Activated effector memory CD4-positive, alpha-beta T cell treated with Interleukin-2 at 50 U/mL for 16 hours (primary cell): Measurements from ENCODE around the gene NCKAP5.
"Not testable (repeated sequence)": the region's sequence is repeated elsewhere in the genome, so short reads cannot be mapped to it uniquely, and the experiment has no call there.

ENCODE experiments used
- DNase-seq: peaks from one replicate; pipeline ENCODE4 v3.0.0-alpha.2; 2020

The NCKAP5 gene

GRCh38 chr2:133519677-133520076 lies 48.6 kb downstream of the NCKAP5 start:
- not testable (repeated sequence) for DNase-seq

GRCh38 chr2:133518700-133519344 lies 49.4 kb downstream of the NCKAP5 start:
- no peak for DNase-seq

DNA sequence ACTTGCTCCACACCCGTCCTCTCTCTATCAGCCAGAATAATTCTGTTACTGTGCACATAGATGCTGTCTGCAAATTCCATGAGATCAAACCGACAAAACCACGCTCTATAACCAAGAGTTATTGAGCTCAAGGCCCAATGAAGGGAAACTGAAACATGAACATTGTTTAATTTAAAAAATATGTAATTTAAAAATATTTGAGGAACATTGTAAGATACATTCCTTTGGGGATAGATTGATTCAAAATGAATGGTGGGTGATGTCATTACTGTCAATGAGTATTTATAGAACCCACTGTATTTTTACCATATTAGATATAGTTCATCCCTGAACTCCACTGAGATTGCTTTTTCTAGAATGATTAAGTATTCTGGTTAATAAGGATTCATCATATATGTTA lies 50.4 kb downstream of the NCKAP5 start:
- no peak for DNase-seq

DNA sequence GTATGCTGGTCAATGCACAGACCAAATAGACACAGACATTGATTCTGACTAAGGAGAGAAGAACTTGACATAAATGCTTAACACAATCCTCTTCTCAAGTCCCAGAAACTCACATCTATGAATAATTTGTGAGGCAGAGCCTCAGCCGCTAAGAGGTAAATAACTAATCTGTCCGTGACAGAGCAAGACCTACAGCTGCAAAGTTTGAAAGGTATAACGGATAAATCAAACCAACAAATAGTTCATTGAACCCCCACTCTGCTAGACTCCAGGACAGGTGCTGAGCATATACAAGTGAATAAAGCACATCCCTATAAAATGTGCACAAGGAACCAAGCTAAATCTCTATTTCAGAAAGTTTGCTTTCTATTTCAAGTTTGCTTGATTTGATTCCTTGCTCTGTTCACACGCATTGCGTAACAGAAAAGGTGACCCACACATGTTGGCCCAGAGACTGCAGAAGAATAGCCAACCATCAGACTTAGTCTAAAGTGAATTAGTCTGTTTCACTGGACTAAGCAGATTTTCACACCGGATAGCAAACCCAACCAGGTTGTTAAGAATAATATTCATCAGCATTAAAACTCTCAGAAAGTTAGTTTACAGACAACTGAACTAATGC lies 51.7 kb downstream of the NCKAP5 start:
- no peak for DNase-seq

- DNase-seq: no peak
Measured at GRCh38 chr2:133515271-133515670, 53.0 kb downstream of the NCKAP5 start.

GRCh38 chr2:133513893-133514292 lies 54.4 kb downstream of the NCKAP5 start:
- no peak for DNase-seq

DNA sequence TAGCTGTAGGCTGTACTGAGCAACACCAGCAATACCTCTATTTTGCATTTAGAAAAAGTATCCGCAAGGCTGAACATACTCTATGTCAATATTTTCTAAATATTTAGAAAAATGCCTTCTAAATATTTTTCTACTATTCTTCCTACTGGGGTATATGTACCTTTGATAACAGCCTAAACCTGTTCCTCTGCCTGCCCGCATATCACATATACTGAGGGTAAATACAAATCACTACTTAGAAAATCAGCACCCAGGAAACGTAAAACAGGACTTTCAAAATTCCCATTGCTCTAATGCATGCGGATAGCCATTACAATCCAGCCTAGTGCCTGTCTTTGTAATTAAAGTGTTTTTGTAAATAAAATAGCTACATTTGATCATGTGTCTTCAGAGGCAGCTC lies 56.1 kb downstream of the NCKAP5 start:
- no peak for DNase-seq

DNA sequence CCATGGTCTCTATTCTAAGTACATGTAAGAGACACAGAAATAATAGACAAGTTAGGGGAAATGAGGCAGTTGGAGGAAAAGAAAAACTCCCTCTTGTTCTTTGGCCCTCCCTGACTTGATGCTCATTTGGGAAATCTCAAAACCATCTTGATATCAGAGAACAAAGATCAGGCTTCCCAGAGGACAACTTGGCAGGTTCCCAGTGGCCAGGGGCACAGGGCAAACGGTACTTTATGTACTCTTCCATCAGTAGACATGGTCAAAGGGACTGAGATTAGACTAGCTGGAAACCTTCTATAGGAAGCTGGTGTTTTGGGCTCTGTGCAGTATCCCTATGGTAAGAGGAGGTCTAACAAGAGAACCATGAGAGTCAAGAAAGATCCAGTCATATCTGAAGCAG lies 56.6 kb downstream of the NCKAP5 start:
- no peak for DNase-seq

- DNase-seq: no peak
Measured at GRCh38 chr2:133509777-133510176, 58.5 kb downstream of the NCKAP5 start.

DNA sequence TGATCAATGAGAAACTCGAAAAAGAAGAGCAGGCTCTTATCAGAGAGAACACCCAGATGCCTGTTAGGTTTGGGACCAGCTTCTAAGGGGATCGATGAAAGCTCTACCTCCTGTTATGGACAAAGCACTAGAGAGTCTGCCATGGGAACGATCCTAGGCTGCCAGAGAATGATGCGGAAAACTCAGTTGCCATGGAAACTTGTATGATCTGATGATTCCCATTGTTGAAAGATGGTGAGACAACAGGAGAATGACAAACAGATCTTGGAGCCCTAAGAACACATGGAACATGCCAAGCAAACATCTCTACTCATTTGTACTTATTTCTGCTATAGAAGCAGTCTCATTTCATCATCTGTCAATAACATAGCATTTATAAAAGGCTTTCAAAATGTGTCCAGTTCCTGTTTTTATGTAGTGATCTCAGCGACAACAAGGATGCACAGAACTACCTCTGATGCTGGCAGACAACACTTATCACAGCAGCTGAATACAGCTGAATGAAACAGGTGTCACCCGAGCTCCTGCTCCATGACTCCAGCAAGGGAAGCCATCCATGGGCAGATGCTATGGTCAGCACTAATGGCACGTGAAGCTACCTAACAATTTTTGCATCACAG lies 59.6 kb downstream of the NCKAP5 start:
- no peak for DNase-seq

DNA sequence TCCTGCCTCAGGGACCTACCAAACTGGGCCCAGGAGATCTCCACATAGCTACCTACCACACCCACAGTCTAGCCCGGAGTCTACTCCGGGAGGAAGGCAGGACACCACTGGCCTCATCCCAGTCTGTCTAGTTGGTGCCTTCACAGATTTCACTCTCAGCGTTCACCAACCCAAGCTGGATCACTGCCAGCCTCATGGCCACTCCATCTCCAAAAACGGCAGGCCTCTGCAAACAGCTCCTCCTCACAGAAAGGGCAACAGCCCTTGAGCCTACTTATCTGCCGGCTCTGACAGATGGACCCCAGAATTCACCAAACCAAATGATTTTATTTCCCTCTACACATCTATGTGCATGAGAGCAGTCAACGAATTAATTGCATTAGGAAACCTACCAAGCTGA lies 61.3 kb downstream of the NCKAP5 start:
- no peak for DNase-seq

- no peak for DNase-seq
Measured at GRCh38 chr2:133504566-133505505, 63.4 kb downstream of the NCKAP5 start.

DNA sequence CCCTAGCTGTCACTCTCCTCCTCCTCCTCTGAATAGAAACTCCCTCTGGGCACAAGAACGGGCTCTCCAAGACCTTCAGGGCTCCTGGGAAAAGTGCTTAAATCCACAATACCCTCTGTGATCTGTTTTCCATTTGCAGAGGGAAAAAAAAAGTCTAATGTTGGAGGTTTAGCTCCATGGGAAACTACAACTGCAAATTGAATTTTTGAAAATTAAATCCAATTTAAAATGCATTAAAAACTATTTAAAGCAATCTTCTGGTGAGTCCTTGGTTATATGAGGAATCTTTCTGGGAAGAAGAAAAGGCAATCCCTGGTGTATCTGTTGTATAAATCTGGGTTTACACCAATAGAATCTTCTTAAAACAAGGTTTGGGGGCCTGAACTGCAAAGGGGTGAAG lies 64.3 kb downstream of the NCKAP5 start:
- no peak for DNase-seq

- no peak for DNase-seq
Measured at GRCh38 chr2:133503323-133503722, 64.9 kb downstream of the NCKAP5 start.

GRCh38 chr2:133502678-133503077 lies 65.6 kb downstream of the NCKAP5 start:
- DNase-seq: no peak

- no peak for DNase-seq
Measured at GRCh38 chr2:133500917-133501316, 67.3 kb downstream of the NCKAP5 start.

DNA sequence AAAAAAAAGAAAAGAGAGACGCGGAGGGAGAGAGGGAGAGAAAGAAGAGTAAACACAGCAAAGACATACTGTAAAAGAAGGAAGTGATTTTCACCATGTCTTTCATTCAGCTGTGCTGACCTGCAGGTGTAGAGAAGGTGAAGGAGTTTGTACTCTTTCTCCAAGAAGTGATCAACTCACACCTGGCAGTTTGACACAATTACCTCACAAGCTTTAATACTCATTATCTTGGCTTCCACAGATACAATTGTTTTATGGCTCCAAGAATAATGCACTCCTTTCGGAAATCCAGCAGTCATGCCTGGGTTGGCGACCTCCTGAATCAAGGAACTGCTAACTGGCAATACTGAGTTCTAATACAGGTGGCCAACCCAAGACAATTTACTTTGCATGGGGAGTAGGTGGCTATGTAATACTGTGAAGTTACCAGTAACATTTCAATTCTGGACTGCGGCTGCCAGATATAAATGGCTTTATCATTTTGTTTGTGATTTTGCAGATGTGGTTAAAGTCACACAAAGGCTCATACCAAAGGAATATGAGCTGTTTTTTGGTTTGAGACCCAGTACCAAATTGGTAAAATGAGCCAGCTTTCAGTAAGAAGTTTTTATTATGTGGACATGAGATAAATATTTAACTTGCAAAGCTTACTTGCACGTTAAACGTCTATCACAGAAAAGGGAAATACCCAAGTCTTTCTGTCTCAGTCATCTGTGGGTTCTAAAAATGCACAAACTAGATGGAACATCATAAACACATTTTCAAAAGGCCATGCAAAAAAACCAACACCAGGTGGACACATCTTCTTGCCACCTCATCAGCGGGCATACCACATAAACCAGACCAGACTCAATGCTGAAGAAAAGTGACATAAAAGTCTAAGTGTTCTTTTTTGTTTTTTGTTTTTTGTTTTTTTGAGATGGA lies 69.3 kb downstream of the NCKAP5 start:
- no peak for DNase-seq

DNA sequence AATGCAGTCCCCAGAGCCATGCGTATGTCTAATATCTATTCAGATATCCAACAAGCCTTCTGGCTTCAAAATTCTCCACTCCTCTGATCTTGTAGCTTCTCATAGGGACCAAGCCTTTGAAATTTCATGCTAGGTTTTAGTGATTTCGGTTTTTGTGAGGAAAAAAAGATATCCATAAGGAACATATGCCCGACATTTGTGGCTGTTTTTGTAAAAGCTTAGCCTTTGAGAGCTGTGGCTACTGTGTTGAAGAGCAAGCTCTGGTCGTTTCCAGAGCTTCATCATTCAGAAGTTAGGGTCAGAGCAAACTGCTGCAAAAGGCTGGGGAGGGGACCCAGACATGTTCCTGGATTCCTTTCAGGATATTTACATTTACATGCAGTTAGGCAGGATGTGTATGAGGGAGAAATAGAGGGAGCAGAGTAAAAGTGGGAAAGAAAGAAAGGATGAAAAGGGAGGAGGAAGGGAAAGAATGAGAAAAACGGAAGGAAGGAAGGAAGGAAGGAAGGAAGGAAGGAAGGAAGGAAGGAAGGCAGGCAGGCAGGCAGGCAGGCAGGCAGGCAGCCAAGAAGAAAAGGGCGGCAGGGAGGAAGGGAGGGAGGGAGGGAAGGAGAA lies 70.2 kb downstream of the NCKAP5 start:
- DNase-seq: no peak

DNA sequence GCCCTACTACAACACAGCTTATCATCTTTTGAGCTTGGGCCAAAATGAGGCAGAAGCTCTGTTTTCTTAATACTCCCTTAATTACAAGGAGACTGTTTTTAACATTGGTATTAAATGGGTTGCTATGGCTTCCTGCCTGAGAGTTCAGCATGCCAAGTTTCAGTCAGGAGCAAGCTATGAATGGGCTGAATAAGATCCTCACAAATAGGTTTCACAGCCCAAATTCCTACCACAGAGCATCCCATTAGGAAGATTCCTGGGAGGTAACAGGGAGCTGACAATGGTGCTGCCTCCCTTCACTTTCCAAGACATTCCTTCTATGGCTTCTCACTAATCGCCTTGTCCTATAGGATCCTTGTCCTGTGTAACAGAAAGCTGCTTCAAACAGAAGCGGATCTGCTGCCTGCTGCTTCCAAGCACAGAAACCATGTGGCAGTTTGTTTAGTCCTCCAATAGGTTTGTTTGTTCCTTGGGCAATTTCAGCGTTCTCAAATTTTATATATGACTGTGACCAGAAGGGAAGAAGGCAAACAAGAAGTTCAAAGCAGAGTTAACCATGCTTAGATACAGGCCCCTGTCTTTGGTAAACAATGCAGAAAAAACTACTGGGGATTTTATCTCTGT lies 70.9 kb downstream of the NCKAP5 start:
- no peak for DNase-seq

- DNase-seq: no peak
Measured at GRCh38 chr2:133496501-133497269, 71.6 kb downstream of the NCKAP5 start.

DNA sequence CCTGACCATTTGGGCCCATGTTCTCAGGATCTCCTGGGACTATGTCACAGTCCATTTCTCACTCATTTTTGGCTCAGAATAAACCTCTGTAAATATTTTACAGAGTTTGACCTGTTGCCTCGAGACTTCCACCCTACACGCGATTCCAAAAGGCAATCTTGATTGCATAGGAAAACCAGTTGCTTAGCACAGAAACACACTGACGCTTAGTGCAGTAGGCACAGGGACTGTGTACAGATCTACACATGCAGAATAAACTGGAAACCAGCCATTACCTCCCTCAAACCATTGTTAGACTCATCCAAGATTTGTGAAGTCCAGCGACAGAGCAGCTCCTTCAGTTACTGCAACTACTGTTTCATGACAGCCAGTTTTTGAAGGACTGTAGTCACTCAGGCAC lies 73.0 kb downstream of the NCKAP5 start:
- no peak for DNase-seq
